Stimulated activated CD4-positive, alpha-beta T cell treated with anti-CD3 and anti-CD28 coated beads, Interleukin-15, amount 100 ng/mL, for 24 hours (primary cell): ENCODE measurements around the gene MAML3.
A peak's percentile ranks its signal among the peaks of the same experiment; 100 is the strongest.

Experiments
- DNase-seq: peaks from one replicate; pipeline ENCODE4 v3.0.0-alpha.2; 2020

MAML3 gene

DNA sequence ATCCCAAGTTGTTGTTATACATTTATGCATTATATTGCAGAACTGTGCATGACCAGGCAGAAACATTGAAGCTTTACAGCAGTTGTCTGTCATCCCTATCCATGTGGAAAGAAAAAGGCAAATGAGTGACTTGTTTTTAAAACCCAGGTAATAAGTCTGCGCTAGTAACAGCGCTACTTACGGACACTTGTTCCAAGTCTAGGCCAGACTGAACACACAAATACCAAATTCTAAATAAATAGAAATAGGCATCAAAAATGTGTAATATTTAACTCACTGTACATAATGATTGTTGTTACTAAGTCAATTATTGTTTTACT lies 548 bp upstream of the MAML3 start:
- DNase-seq = no peak

GRCh38 chr4:140153419-140153717 lies 616 bp downstream of the MAML3 start:
- DNase-seq = no peak

- DNase-seq = peak; percentile 55
These were observed 1.1 kb downstream of the MAML3 start for GRCh38 chr4:140152751-140153418.

DNA sequence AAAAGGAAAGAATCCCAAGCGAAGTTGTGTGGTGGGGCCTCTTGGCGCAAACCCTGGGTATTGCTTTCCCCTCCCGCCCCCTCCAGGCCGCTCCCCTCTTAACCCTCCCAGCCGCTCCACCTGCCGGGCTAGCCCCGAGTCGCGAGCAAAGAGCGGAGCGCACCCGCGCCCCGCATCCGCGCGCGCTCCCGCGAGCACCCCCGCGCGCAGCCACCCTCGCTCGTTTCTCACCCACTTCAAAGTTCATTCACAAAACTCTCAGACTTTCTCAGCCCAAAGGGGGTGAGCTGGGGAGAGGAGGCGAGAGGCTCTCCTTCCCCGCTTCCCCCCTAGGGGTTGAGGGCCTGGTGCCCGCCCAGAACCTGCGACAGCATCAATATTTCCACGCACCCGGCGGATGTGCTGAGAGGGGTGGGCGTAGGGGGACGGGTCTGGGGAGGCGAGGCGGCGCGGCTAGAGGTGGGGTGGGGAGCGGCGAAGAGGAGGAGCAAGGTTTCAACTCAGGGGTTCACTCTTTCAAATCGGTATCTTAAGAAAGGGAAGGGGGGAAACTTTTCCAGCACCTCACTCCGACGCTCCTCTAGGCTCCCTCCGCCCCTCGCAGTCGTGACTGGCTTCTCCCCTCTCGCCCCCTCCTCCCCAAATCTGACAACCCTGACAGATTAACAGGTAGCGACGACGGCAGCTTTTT lies 1.8 kb downstream of the MAML3 start:
- peak; percentile 77 for DNase-seq

DNA sequence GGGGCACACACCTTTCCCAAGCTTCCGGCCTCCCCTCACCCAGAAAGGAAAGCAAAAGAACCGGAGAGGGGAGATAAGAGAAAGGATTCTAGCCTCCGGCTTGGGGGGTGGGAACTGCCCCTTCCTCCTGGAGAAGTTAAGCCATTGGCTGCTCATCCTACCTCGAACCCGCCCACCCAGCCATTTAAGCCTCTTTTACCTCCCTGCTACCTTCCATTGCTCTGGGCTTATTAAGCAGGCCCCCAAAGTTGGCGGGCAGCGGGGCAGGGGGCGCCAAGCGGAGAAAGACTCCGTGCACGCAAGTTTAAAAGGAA lies 2.3 kb downstream of the MAML3 start:
- peak; percentile 69 for DNase-seq

DNA sequence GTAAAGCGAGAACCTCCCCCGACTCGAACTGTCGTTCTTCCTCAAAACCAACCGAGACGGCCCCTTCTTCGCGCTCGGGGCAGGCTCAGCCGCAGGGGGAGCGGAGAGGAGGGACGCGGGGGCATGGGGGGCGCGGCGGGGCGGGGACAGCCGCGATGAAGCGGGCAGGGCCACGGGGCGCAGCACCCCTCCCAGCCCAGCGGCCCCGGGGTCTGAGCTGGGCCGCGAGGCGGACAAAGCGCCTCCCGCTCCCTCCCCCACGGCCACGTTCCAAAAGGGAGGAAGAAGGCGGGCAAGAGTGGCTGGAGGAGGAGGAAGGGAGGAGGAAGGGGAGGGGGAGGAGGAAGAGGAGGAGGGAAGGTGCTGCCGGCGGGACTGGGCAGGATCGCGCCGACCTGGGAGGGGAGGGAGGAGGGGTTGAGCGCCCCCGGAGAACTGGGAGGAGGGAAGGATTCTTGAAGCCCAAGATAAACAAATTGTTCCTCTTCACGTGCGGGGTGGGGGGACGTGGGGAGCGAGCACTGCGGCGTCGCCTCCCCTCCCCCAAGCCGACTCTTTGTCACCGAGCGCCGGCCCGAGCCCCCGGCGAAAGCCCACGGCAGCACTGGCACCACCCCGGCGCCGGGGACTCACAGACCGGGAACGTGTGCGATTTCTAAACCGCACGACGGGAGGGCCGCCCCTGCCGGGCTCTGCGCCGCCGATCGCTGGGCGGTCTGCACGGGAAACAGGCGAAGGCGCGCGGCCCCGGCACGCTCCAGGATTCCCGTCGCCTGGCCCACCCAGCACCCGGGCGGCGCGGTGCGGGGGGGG lies 2.9 kb downstream of the MAML3 start:
- DNase-seq = peak; percentile 69

DNA sequence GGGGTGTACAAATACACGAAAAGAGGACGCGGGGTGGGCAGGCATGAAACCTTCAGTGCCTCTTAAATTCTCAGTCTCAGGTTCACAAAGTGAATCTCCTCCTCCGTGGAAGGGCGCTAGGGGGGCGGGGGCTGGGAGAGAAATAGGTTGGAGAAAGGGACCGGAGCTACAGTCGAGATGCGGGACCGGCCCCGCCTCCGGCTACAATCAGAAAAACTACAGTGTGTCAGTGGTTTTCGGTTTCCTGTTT lies 3.4 kb downstream of the MAML3 start:
- DNase-seq = no peak

DNA sequence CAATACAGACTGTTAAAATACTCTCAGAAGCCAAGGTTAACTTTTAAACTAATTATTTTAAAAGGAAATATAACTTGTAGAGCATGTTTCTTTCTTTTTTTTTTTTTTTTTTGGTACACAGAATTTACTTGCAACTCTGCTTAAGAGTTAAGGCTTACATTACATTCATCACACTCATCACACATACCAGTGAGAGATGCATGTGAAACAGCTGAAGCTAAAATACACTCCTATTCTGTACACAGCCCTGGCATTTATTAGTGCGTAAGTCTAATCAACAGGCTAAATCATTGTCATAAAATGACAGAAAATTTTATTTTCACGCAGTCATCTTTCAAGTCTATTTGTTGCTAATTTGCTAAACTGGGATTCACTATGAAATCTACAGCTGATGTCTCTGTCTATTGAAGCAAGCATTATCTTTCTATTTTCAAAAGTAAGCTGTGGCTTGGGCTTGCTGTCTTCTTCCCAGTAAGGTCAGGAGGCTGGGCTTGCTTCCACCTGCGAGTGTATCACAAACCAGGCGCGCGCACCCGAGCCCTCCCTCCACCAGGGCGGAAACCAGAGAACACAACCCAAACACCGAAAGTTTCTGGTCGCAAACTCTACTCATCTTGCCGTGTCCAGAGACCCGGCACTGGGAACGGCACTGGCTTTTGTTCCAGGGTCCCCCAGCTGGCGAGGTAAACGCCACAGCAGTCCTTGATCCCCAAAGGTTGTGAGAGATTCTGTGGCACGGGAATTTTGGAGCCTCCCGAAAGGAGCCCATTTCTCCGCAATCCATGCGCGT lies 3.9 kb downstream of the MAML3 start:
- peak; percentile 73 for DNase-seq

DNA sequence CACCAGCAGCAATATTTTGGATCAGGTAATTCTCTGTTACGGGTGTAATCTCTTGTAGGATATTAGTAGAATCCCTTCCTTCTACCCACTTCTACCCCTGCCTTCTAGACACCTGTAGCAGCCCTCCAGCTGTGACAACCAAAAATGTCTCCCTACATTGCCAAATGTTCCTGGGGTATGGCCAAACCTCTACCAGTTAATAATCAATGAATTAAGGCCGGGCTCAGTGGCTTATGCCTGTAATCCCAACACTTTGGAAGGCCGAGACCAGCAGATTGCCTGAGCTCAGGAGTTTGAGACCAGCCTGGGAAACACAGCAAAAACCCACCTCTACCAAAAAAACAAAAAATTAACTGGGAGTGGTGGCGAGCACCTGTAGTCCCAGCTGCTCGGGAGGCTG lies 9.9 kb downstream of the MAML3 start:
- no peak for DNase-seq

- no peak for DNase-seq
These were observed 12.7 kb downstream of the MAML3 start for GRCh38 chr4:140141210-140141835.

- no peak for DNase-seq
These were observed 13.4 kb downstream of the MAML3 start for GRCh38 chr4:140140566-140140965.

- DNase-seq = no peak
These were observed 15.6 kb downstream of the MAML3 start for GRCh38 chr4:140138428-140138827.

GRCh38 chr4:140137671-140138070 lies 16.3 kb downstream of the MAML3 start:
- DNase-seq = no peak

DNA sequence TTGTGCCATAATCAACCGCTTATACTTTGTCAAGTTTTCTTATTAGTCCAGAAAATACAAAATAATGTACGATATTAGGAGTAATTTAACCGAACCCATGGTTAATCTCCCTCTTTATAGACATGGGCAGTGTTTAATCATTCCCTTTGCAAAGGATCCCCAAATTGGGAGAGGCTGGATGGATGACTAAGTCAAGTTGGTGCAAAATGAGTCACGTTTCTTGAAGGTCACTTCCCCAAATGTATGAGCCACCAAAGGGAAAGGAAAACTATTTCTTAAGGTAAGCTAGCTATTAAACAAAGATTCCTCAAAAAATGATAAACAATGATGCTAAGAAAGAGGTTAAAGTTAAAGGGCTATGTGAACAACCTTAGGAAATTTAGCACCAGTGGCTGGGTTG lies 17.5 kb downstream of the MAML3 start:
- DNase-seq = no peak

DNA sequence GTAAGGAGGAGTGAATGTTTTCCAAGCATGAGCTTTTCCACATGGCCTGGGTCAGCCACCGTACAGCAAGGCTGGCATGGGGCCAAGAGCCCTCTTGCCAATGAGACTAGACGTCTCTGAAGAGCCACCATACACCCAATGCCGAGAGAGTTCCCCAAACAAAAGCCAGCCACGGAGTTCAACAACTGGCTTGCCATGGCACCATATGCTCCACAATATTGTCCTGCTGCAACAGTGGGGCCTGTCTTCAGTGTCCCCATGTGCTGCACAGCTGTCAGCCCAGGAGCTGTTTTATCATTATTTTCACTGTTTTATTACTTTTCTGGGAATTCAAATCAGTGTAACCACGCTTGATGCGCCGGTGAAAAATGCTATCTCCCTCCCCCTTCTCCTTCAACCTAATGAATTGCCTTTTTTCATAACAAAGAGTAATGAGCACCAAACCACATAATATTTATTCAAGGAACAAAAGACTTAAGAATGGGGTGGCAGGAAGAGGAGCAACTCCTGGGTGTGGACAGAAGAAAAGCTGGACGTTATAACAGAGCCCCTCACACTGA lies 18.4 kb downstream of the MAML3 start:
- no peak for DNase-seq

DNA sequence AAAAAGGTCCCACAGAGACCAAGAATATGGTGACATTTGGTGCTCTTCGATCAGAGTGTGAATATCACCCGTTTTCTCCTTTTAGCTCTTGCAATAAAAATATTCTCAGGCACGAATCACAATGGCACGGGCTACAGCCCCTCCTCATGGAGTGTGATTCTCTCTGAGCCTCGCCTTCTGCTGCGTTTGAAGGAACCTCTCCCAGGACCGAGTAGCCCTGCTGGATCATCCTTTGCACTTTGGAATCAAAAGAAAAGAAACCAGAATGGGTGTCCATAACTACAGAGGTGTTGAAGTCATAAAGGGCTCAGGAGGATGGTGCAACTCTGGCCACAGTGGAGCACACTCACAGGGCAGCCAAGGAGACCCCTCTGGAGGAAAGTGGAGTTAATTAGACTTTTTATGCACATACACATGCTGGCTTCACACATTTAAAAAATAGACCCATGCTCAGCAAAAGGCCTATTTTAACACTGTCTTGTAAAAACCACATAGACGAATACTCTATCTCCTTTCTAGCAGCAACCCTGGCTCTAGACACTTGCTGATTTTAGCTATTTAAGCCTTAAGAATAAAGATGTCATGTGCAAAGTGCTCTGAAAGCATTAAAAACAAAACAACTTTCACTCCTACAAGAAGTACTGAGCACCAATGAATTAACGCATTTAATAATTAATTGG lies 19.1 kb downstream of the MAML3 start:
- no peak for DNase-seq

DNA sequence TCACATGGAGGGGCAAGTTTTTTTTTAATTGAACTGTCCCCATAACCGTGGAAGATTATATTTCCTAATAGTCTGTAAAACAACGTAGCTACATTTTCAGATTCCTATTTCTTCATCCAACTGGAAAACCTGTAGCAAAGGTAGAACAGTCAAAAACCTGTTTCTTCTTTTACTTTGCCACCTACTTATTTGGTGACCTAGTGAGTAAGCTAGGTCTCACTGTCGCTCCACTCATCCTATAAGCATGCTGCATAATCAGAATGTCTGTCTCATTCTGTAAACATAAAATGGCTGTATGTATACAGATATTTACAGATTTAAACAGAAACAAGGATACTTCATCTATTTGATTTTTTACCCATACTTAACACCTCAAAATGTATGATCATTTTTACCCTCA lies 20.4 kb downstream of the MAML3 start:
- DNase-seq = no peak

GRCh38 chr4:140131675-140132229 lies 22.2 kb downstream of the MAML3 start:
- no peak for DNase-seq

GRCh38 chr4:140130677-140131076 lies 23.3 kb downstream of the MAML3 start:
- no peak for DNase-seq

GRCh38 chr4:140127422-140127821 lies 26.6 kb downstream of the MAML3 start:
- DNase-seq = no peak

DNA sequence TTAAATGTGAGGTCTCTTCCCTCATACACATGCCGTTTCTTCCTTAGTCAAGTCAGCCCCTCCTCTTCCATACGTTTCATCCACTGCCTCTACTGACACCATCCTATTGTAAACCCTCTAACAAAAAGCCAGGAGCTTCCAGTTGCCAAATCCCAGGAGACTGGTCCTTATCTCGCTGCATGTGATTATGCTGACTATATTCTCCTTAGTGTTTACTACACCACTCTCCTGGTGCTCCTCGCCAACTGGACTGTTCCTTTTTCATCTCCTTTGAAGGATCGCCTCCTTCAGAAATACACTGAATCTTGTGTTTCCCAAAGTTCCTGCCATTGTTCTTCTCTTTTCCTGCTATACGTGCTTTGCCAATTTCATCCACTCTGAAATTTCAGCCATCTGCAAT lies 27.7 kb downstream of the MAML3 start:
- no peak for DNase-seq

- DNase-seq = no peak
These were observed 28.6 kb downstream of the MAML3 start for GRCh38 chr4:140125374-140125773.
